Left ventricle myocardium inferior (tissue), 1 donor: ENCODE results near the gene SOD2. TPM values are rescaled to one million over a fixed set of nuclear protein-coding genes. Genes with fewer than 3 reads are reported as not detected.
"Not testable (repeated sequence)": the region's sequence is repeated elsewhere in the genome, so short reads cannot be mapped to it uniquely, and the experiment has no call there.

Source experiments
- DNase-seq: peaks from one replicate; pipeline ENCODE4 v3.0.0-alpha.2; 2020
- H3K27ac ChIP-seq: fragments of 200-600 bp; replicated peaks from 2 replicates; pipeline ENCODE4 v1.8.0; 2021
- H3K27me3 ChIP-seq: fragments of 200-600 bp; 2 replicates; pipeline ENCODE4 v1.8.0; 2021; ENCODE audit warnings: low read depth
- H3K36me3 ChIP-seq: fragments of 200-600 bp; 2 replicates; pipeline ENCODE4 v1.8.0; 2021
- H3K4me1 ChIP-seq: fragments of 200-600 bp; 2 replicates; pipeline ENCODE4 v1.8.0; 2021
- H3K4me3 ChIP-seq: fragments of 200-600 bp; 2 replicates; pipeline ENCODE4 v1.8.0; 2021; ENCODE audit warnings: mild to moderate bottlenecking, moderate library complexity
- H3K9me3 ChIP-seq: fragments of 200-600 bp; replicated peaks from 2 replicates; pipeline ENCODE4 v1.8.0; 2021
- CTCF ChIP-seq: fragments of 200-600 bp; IDR thresholded peaks from 2 replicates; pipeline ENCODE4 v1.8.0; 2021; ENCODE audit warnings: antibody characterized with exemption, mild to moderate bottlenecking, borderline replicate concordance
- intact Hi-C: fragments of 100-400 bp; cut with micrococcal nuclease; formaldehyde crosslinking; loops from one replicate; pipeline ENCODE4 v1.11.0; 2022
- total RNA-seq: library from RNA; stranded (reverse); fragmentation: NEBNext Ultra II Directional; extraction: Animal tissue kit (Norgen Biotek cat#: 25700); gene quantifications from one replicate; pipeline ENCODE4 v1.2.1, GENCODE V29; 2021
- donor health status: DM: no; HTN: yes; CAD: no; lungs with severe emphysema.

The SOD2 gene
- total RNA-seq, 1 donor from 2014 or later: 1,000 TPM

GRCh38 chr6:159678574-159678973, 14.5 kb downstream of the SOD2 start:
- intact Hi-C loops: no loop called here
- TF ChIP-seq CTCF: no peak
- no peaks in the 10 kb centered on the region for H3K9me3 ChIP-seq
- DNase-seq: no peak
- H3K27ac ChIP-seq: no peak overlapping the region
- no peaks in the 10 kb centered on the region for H3K27me3 ChIP-seq
- H3K4me1 ChIP-seq: peaks cover 40% of the 10 kb centered on the region
- H3K36me3 ChIP-seq: peaks cover 66% of the 10 kb centered on the region
- no peak overlapping the region for H3K4me3 ChIP-seq

- intact Hi-C loops: no loop called here
- Histone ChIP-seq H3K27ac (no peak overlapping the region), H3K4me3 (no peak overlapping the region), H3K27me3 (no peaks in the 10 kb centered on the region), H3K36me3 (peaks cover 57% of the 10 kb centered on the region), H3K4me1 (peaks cover 32% of the 10 kb centered on the region), H3K9me3 (no peaks in the 10 kb centered on the region)
- no peak for DNase-seq
- TF ChIP-seq CTCF: no peak
Measured at GRCh38 chr6:159677506-159678165, 15.4 kb downstream of the SOD2 start.

GRCh38 chr6:159676890-159677505, 16.0 kb downstream of the SOD2 start:
- Histone ChIP-seq H3K4me3 (no peak overlapping the region), H3K27ac (no peak overlapping the region), H3K27me3 (no peaks in the 10 kb centered on the region), H3K4me1 (peaks cover 26% of the 10 kb centered on the region), H3K9me3 (no peaks in the 10 kb centered on the region), H3K36me3 (peaks cover 50% of the 10 kb centered on the region)
- no peak for TF ChIP-seq CTCF
- intact Hi-C loops: no loop called here
- no peak for DNase-seq

- H3K4me3 ChIP-seq, DNase-seq, intact Hi-C loops, H3K9me3 ChIP-seq, H3K27ac ChIP-seq, H3K27me3 ChIP-seq: not testable (repeated sequence)
- Histone ChIP-seq H3K36me3 (peaks cover 45% of the 10 kb centered on the region), H3K4me1 (peaks cover 18% of the 10 kb centered on the region)
Measured at GRCh38 chr6:159676236-159676635, 16.8 kb downstream of the SOD2 start.

GRCh38 chr6:159665868-159666635, 27.0 kb downstream of the SOD2 start:
- Histone ChIP-seq H3K27ac (no peak overlapping the region), H3K9me3 (peaks cover 14% of the 10 kb centered on the region), H3K4me3 (no peak overlapping the region), H3K27me3 (no peaks in the 10 kb centered on the region), H3K36me3 (peaks cover 29% of the 10 kb centered on the region), H3K4me1 (no peaks in the 10 kb centered on the region)
- DNase-seq: no peak
- intact Hi-C loops: no loop called here
- TF ChIP-seq CTCF: no peak

- intact Hi-C loops, H3K27me3 ChIP-seq, H3K36me3 ChIP-seq, H3K4me1 ChIP-seq, DNase-seq, H3K27ac ChIP-seq, H3K9me3 ChIP-seq, H3K4me3 ChIP-seq: not testable (repeated sequence)
Measured at GRCh38 chr6:159663368-159663889, 29.6 kb downstream of the SOD2 start.

GRCh38 chr6:159661977-159662376, 31.1 kb downstream of the SOD2 start:
- H3K27me3 ChIP-seq, H3K27ac ChIP-seq, DNase-seq, intact Hi-C loops, H3K36me3 ChIP-seq, H3K9me3 ChIP-seq, H3K4me1 ChIP-seq, H3K4me3 ChIP-seq: not testable (repeated sequence)
